HG03103 (cell line): ENCODE results near the gene ELOVL2.
A peak's percentile ranks its signal among the peaks of the same experiment; 100 is the strongest.
"Not testable (repeated sequence)": the region's sequence is repeated elsewhere in the genome, so short reads cannot be mapped to it uniquely, and the experiment has no call there.

Experiments
- ATAC-seq: cut with Tn5 transposase; IDR thresholded peaks from one replicate; pipeline ENCODE4 v1.9.1; 2021; ENCODE audit warnings: low read depth; ENCODE audit not compliant: unreplicated experiment

Gene ELOVL2

GRCh38 chr6:11025130-11025529, 19.0 kb downstream of the ELOVL2 start:
- no peak for ATAC-seq

GRCh38 chr6:11023032-11023431, 21.1 kb downstream of the ELOVL2 start:
- ATAC-seq, result no peak

GRCh38 chr6:11021714-11022113, 22.4 kb downstream of the ELOVL2 start:
- no peak for ATAC-seq

GRCh38 chr6:11021003-11021402, 23.1 kb downstream of the ELOVL2 start:
- ATAC-seq, result no peak

DNA sequence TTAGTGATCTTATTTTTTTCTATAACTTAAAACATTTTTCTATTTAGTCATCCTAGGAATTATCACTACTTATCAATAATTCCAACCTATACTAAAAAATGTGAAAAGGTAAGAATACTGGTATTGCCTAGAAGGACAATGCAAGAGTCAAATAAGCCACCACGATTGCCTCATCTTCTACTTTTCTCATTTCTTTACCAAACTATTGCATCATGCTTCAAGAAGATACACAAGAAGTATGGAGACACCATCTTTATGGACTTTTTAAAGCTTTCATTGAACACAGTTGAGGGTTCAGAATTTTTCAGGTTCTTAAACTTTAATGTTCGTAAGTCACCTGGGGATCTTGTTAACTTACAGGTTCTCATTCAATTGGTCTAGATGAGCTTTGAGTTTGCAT, 25.9 kb downstream of the ELOVL2 start:
- no peak for ATAC-seq

- ATAC-seq, result no peak
Measured at GRCh38 chr6:11017090-11017489, 27.0 kb downstream of the ELOVL2 start.

DNA sequence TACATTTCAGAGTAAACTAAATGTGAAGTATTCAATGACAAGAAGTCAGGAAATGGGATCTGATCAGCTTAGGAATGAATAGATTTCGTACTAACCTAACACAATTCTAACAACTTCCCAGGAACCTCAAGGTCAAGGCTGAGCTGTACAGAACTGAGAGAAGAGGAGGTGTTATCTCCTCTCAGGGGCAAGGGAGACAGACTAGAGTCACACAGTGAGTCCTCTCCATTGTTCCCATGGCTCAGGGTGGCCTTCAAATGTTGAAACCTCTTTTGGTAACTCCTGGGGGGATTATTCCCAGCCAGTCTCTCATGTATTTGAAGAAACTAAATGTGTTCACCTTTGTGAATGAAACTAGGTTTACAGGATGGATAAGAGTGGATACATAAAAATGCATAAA, 27.7 kb downstream of the ELOVL2 start:
- no peak for ATAC-seq

GRCh38 chr6:11015102-11015501, 29.0 kb downstream of the ELOVL2 start:
- ATAC-seq, result no peak

DNA sequence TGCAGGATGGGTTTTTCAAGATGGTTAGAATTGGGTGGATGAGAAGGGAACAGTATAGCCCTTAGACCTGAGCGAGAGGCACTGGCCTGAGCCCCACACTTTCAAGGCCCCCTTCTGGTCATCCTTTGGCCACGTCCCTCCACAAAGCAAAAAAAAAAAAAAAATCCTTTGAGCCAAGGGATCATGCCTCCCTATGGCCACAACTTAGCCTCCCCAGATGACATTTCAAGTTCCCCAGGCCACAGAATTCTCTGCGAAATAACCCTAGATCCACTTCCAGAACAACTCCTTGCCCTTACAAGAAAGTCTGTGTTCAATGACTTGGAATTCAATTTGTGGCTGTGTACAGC, 30.4 kb downstream of the ELOVL2 start:
- ATAC-seq, result no peak

DNA sequence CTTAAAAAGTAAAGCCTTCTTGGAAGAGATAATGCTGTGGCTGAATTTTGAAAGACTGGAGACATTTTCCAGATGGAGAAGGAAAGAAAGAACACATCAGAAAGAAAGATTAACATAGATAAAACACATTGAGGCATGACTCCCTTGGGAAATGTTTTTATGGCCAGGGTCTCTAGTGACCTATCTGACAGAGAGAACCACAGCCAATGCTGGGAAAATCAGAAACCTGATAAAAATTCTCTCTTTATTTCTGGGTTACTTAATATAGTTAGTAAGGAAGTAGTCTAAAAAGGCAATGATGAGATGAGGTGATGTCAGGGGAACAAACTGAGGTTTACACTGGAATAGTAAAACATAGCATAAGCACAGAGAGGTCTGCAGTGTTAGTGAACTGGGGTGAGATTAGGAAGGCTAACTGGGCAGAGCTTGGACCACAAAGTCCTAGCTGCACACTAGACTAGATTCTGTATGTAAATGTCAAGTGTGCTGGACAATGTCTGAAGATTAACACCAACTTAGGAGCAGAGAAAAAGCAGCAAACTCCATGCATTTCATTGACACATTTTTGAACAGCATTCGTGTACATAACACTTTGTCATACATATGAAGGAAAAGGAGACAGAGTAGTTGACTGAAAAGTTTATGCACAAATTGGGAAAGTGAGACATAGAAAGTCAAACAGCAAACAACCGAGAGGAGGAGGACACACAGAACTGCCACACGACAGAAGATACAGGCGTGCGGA, 31.0 kb downstream of the ELOVL2 start:
- no peak for ATAC-seq

DNA sequence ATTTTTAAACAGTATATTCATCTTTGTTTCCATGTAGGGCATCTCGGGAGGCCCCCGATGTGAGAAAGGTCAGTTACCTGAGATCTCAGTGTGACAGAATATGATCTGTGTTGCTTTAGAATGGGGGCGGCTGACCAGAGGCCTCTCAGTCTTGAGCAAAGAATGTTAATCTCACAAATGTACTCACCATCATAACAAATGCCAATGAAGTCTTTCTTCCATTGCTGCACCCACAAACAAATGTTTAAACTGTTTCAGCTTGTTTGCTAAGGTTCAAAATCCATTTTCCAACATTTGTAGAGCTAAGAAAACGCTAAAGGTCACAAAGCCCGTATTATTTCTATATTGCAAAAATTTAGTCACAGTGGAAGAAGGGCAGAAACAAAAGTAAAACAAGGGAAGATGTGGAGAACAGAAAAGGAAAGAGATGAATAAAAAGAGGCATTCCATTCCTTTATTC, 31.8 kb downstream of the ELOVL2 start:
- ATAC-seq, result no peak

- ATAC-seq, result no peak
Measured at GRCh38 chr6:11011787-11012234, 32.3 kb downstream of the ELOVL2 start.

- peak; percentile 72 for ATAC-seq
Measured at GRCh38 chr6:11009353-11009752, 34.8 kb downstream of the ELOVL2 start.

GRCh38 chr6:11008821-11009220, 35.3 kb downstream of the ELOVL2 start:
- no peak for ATAC-seq

DNA sequence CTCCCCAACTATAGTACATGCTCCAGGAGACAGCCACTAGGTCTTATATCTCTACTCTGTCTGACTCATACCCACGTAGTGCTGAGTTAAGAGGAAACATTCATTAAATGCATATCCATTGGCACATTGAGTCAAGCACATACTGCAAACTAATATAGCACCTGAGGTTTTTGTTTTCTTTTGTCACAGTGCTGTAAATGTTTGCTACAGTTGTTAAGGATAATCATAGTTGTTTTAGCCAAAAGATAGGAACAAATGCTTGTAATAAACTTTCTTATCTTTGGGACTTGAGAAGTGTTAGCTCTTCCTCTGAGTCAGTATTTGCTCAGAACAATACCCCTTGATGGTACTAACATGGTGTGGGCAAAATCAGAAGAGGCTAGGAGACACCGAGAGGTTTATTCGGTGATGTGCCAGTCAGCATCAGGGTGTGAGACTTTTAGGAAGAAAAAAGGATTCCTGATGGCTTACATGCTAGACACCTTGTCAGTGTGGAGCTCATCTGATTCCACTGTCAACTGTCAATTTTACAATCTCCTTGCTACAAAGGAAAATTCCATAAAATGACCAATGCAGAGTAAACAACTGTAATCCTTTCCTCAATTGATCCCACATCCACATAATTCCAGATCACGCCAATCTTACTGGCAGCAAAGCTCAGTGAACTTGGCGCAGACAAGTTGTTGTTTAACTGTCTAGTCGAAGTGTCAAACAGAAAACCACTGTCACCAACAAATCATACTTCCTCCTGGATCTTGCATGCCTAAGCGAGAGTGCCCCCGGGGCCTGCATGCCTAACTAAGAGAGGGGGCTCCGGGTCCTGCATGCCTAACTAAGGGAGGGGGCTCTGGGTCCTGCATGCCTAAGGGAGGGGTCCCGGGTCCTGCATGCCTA, 36.1 kb downstream of the ELOVL2 start:
- ATAC-seq, result no peak

DNA sequence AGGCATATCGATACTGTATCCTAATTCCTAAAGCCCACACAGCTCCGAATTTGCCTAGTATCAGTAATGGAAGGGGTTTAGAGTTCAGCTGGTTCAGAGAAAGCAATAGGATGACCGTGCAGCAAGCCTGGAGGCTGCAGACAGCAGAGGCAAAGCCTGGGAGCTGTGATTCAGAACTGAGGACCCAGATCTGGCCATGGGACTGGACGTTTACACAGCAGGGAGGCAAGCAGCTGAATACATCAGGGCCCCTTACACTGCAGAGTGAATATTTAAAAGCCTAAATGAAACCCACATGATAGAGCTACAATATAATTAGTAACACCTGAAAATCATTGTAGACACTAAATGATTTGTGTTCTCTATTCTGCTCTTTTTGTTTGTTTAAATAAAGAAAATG, 38.0 kb downstream of the ELOVL2 start:
- ATAC-seq, result no peak

GRCh38 chr6:11003297-11003696, 40.8 kb downstream of the ELOVL2 start:
- not testable (repeated sequence) for ATAC-seq

GRCh38 chr6:11002176-11002575, 41.9 kb downstream of the ELOVL2 start:
- no peak for ATAC-seq

GRCh38 chr6:10999994-11000393, 44.1 kb downstream of the ELOVL2 start:
- no peak for ATAC-seq

- no peak for ATAC-seq
Measured at GRCh38 chr6:10995114-10995707, 48.9 kb downstream of the ELOVL2 start.

DNA sequence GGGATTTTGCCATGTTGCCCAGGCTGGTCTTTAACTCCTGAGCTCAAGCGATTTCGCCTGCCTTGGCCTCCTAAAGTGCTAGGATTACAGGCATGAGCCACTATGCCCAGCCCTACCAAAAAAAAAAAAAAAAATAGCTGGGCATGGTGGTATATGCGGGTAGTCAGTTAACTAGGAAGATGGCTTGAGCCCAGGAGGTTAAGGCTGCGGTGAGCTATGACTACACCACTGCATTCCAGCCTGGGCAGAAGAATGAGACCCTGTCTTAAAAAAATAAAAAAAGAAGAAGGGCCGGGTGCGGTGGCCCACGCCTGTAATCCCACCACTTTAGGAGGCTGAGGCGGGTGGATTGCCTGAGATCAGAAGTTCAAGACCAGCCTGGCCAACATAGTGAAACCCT, 50.2 kb downstream of the ELOVL2 start:
- ATAC-seq, result no peak
